ENCODE measurements around the gene FAM98C.

DNA sequence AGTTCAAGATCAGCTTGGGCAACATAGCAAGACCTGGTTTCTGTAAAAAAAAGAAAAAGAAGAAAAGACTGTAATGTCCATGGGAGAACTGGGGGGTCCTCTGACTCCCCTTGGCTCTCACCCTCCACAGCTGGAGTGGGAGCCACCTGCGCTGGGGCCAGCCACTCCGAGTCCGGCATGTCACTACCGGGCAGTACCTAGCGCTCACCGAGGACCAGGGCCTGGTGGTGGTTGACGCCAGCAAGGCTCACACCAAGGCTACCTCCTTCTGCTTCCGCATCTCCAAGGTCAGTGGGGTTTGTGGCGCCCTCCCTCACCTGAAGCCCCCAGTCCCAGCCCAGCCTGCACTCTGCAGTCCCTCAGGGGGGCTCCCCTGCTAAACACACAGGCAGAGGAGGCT, 45.3 kb downstream of the FAM98C start:
- TF ChIP-seq POLR2AphosphoS5 (IDR thresholded peaks at IDR 0.05; ENCODE audit: low read depth, low read length) = no peak
- TF ChIP-seq POLR2A (IDR thresholded peaks at IDR 0.05; ENCODE audit: low read depth, low read length) = no peak
- no peak for TF ChIP-seq TAF1 (IDR thresholded peaks at IDR 0.05; ENCODE audit: low read depth, low read length)
- TF ChIP-seq SPI1 (IDR thresholded peaks at IDR 0.05; ENCODE audit: low read depth, low read length) = no peak

Measured in GM12891 (cell line).